K562 (cell line): ENCODE measurements around the gene RDH13. TPM values are rescaled to one million over a fixed set of nuclear protein-coding genes. Genes with fewer than 3 reads are reported as not detected.
A peak's percentile ranks its signal among the peaks of the same experiment; 100 is the strongest.
"Not testable (repeated sequence)": the region's sequence is repeated elsewhere in the genome, so short reads cannot be mapped to it uniquely, and the experiment has no call there.

Experiments
- ATAC-seq: fragments of 200-7000 bp; cut with Tn5 transposase; 3 replicates; pipeline ENCODE4 v1.9.1; 2020; ENCODE audit warnings: moderate library complexity
- BruUV-seq: library from RNA; stranded (reverse); fragments of 400-500 nt; replicated peaks from 2 replicates; lab custom pipeline; 2021; lab: Mats Ljungman, UMichigan
- CTCF ChIA-PET: fragments of 300-600 bp; formaldehyde crosslinking; extraction: SDS; loops from one replicate; lab custom pipeline; 2021; ENCODE audit warnings: low intra/inter-chr PET ratio; lab: Yijun Ruan, JAX
- POLR2A ChIA-PET: fragments of 300-600, 350-650 bp; sonication (Branson Sonifier 250); formaldehyde crosslinking; extraction: SDS; loops from one replicate; lab custom pipeline; 2021; ENCODE audit warnings: antibody characterized with exemption, inconsistent platforms; lab: Yijun Ruan, JAX
- DNase-seq, 4 experiments: peaks; one replicate each; pipeline versions ENCODE4 v3.0.0 to v3.0.0-alpha.2; 2011 to 2018; ENCODE audit warnings: low spot score in 3 of 4, mixed read lengths in 3 of 4; ENCODE audit errors: extremely low read depth in 1 of 4
- FAIRE-seq: peaks from 2 replicates; lab custom pipeline; 2011; peaks lifted over from hg19 to GRCh38; lab: Jason Lieb, UNC
- H2AFZ ChIP-seq: 2 replicates; pipeline ENCODE4 v1.6.0; 2011; ENCODE audit warnings: low read depth, low read length, control low read depth, inconsistent platforms
- H3K27ac ChIP-seq: fragments of 200-600 bp; 3 replicates; pipeline ENCODE4 v1.8.0; 2011; ENCODE audit warnings: low read depth, mild to moderate bottlenecking, control low read depth, inconsistent platforms, low read length, moderate library complexity, mixed read lengths; ENCODE audit errors: extremely low read depth
- H3K27me3 ChIP-seq, 2 experiments: fragments of 300-600 bp in 1 of 2; 2 replicates in 1 of 2; 3 replicates in 1 of 2; pipeline versions ENCODE4 v1.6.0 to v1.8.0; 2011; ENCODE audit warnings: inconsistent platforms in 2 of 2, low read length in 2 of 2, mild to moderate bottlenecking in 1 of 2, mixed read lengths in 1 of 2, moderate library complexity in 1 of 2; ENCODE audit not compliant: control insufficient read depth in 2 of 2, insufficient read depth in 2 of 2
- H3K36me3 ChIP-seq: fragments of 300-600 bp; 3 replicates; pipeline ENCODE4 v1.8.0; 2011; ENCODE audit warnings: mild to moderate bottlenecking, low read length, inconsistent platforms; ENCODE audit not compliant: control insufficient read depth, insufficient read depth
- H3K4me1 ChIP-seq, 2 experiments: fragments of 200-600 bp in 1 of 2; replicated peaks in 1 of 2; 2 replicates in 1 of 2; 3 replicates in 1 of 2; pipeline versions ENCODE4 v1.5.1 to v1.8.0; 2011; ENCODE audit warnings: inconsistent platforms in 2 of 2, low read length in 2 of 2, mild to moderate bottlenecking in 1 of 2, mixed read lengths in 1 of 2, moderate library complexity in 1 of 2; ENCODE audit not compliant: control insufficient read depth in 2 of 2, insufficient read depth in 2 of 2
- H3K4me2 ChIP-seq: 2 replicates; pipeline ENCODE4 v1.6.1; 2011; ENCODE audit warnings: low read length, control low read depth, inconsistent platforms, mixed read lengths; ENCODE audit not compliant: insufficient read depth
- H3K4me3 ChIP-seq: fragments of 200-600 bp; sonication (generic), shearing (Covaris generic); 2 replicates; pipeline ENCODE4 v1.5.1; 2016; ENCODE audit warnings: control low read depth, inconsistent platforms
- H3K79me2 ChIP-seq: fragments of 200-600 bp; 3 replicates; pipeline ENCODE4 v1.8.0; 2011; ENCODE audit warnings: low read length, inconsistent platforms; ENCODE audit not compliant: control insufficient read depth, insufficient read depth
- H3K9ac ChIP-seq, 2 experiments: 2 replicates each; pipeline versions ENCODE4 v1.6.0 to v1.6.1; 2011; ENCODE audit warnings: low read depth in 2 of 2, low read length in 2 of 2, control low read depth in 1 of 2, inconsistent platforms in 1 of 2, mild to moderate bottlenecking in 1 of 2, mixed read lengths in 1 of 2; ENCODE audit not compliant: insufficient read depth in 1 of 2
- H3K9me1 ChIP-seq: one replicate; pipeline ENCODE4 v1.6.0; 2011; ENCODE audit warnings: inconsistent platforms, mild to moderate bottlenecking, low read length, moderate library complexity; ENCODE audit not compliant: control insufficient read depth, insufficient read depth
- H3K9me3 ChIP-seq: replicated peaks from 2 replicates; pipeline ENCODE4 v1.5.1; 2011; ENCODE audit warnings: low read depth, low read length, inconsistent platforms; ENCODE audit not compliant: control insufficient read depth, insufficient read depth
- H4K20me1 ChIP-seq: replicated peaks from 2 replicates; pipeline ENCODE4 v1.6.1; 2011; ENCODE audit warnings: low read length, inconsistent platforms, mixed read lengths; ENCODE audit not compliant: control insufficient read depth, insufficient read depth
- C11orf30 ChIP-seq: fragments of 450-650 bp; IDR thresholded peaks from 2 replicates; pipeline ENCODE4 v1.6.1; 2016; ENCODE audit warnings: low read depth, mild to moderate bottlenecking
- DEAF1 ChIP-seq: fragments of 450-650 bp; formaldehyde crosslinking; IDR thresholded peaks from 2 replicates; pipeline ENCODE4 v1.4.0; 2020; ENCODE audit warnings: mild to moderate bottlenecking, moderate library complexity
- FOXK2 ChIP-seq, 2 experiments: fragments of 450-650 bp; IDR thresholded peaks in 1 of 2; conservative IDR thresholded peaks in 1 of 2; 2 replicates each; pipeline ENCODE4 v1.6.1; 2016; ENCODE audit warnings: low read depth in 2 of 2, mild to moderate bottlenecking in 1 of 2
- HDAC1 ChIP-seq, 2 experiments: fragments of 450-650 bp; IDR thresholded peaks; 2 replicates each; pipeline ENCODE4 v1.6.1; 2016 to 2017; ENCODE audit warnings: inconsistent platforms in 1 of 2, mild to moderate bottlenecking in 1 of 2, moderate library complexity in 1 of 2
- MNT ChIP-seq, 2 experiments: fragments of 450-650 bp; conservative IDR thresholded peaks; 2 replicates each; pipeline ENCODE4 v1.6.1; 2017; ENCODE audit warnings: mild to moderate bottlenecking in 2 of 2, moderate library complexity in 2 of 2
- POLR2H ChIP-seq: IDR thresholded peaks from 2 replicates; pipeline ENCODE4 v1.6.1; 2016; ENCODE audit warnings: missing genetic modification characterization, low read depth, mild to moderate bottlenecking, control low read depth, missing compliant biosample characterization, moderate library complexity
- SMARCA4 ChIP-seq: fragments of 450-650 bp; IDR thresholded peaks from 2 replicates; pipeline ENCODE4 v1.6.1; 2016
- WGBS: fragments of 100-300 bp; shearing (Covaris generic); methylation state at CpG from one replicate; pipeline ENCODE4 v1.1.6; 2016; ENCODE audit warnings: low coverage, mixed read lengths; ENCODE audit not compliant: insufficient coverage; ENCODE audit errors: missing lambda C conversion rate; 5-methylcytosine and 5-hydroxymethylcytosine counted together
- in situ Hi-C: fragments of 300-500 bp; cut with MboI; formaldehyde crosslinking; loops from 4 replicates; pipeline ENCODE4 v1.15.0; 2018; ENCODE audit warnings: inconsistent platforms, mixed read lengths
- intact Hi-C: fragments of 100-400 bp; cut with micrococcal nuclease; formaldehyde crosslinking; loops from 2 replicates; pipeline ENCODE4 v1.14.2; 2022
- polyA plus RNA-seq, 8 experiments: library from polyadenylated mRNA; depleted of rRNA in 4 of 8; stranded (reverse) in 5 of 8; unstranded in 3 of 8; fragments of >200 nt; fragmentation: Nextera tagmentation in 2 of 8; fragmentation: Illumina TruSeq in 1 of 8; extraction: Ambion mirVana in 2 of 8; extraction: Trizol in 1 of 8; gene quantifications; 2 replicates each; pipeline versions ENCODE4 v1.2.1 to v1.2.3, GENCODE V29; 2011 to 2014; ENCODE audit warnings: inconsistent platforms in 1 of 8, missing spikeins in 1 of 8
- total RNA-seq, 7 experiments: library from RNA; depleted of rRNA in 6 of 7; stranded (reverse); fragments of >200 nt in 6 of 7; fragmentation: Illumina TruSeq in 2 of 7; extraction: Trizol in 2 of 7; gene quantifications; 2 replicates each; pipeline versions ENCODE4 v1.2.1 to v1.2.3, GENCODE V29; 2011 to 2021; ENCODE audit warnings: low replicate concordance in 1 of 7

RDH13 gene
- total and polyA plus RNA-seq, 9 of the 15 experiments (the other 6 are each of a cell fraction or from before 2014, with no cell fraction given), result 7.5 to 70.3 (median 39.5) TPM

- peaks cover 42% of the 10 kb centered on the region for H3K79me2 ChIP-seq
- peak overlapping the region; percentile 61 for H3K4me3 ChIP-seq
- H3K9me1 ChIP-seq, BruUV-seq, H2AFZ ChIP-seq, H4K20me1 ChIP-seq, FAIRE-seq, CTCF ChIA-PET, H3K4me1 ChIP-seq, H3K27me3 ChIP-seq, H3K9me3 ChIP-seq, H3K36me3 ChIP-seq, DNase-seq, ATAC-seq, in situ Hi-C loops: not testable (repeated sequence)
- intact Hi-C loops, result loop anchor here (2.0 kb wide), 1 partner anchor 31 kb away; the partner anchor contains the start of gene GP6
- 7% methylated on average over 3 of the region's 3 CpGs for WGBS
- TF ChIP-seq MNT (conservative IDR thresholded peaks at IDR 0.05), result peak in 1 of 2 experiments; percentile 33; a peak in 1 of 4 replicates
- TF ChIP-seq FOXK2 (conservative IDR thresholded peaks at IDR 0.05 in 1 of 2, IDR thresholded peaks at IDR 0.05 in 1 of 2; ENCODE audit: low read depth in 2 of 2), result peak; percentile 59 to 65; a peak in 2 of 4 replicates
- 0 out of 4 replicates have a peak, but pooled peaks of 1 of the 2 experiments have one; percentile 18 for TF ChIP-seq HDAC1 (IDR thresholded peaks at IDR 0.05)
- TF ChIP-seq SMARCA4, result 0 out of 2 replicates have a peak, but pooled peaks have one; percentile 13
- TF ChIP-seq DEAF1 (CRISPR knock-in tag), result 0 out of 2 replicates have a peak, but pooled peaks have one; percentile 3
- TF ChIP-seq C11orf30, result peak; percentile 18; the same call in 1 of the 2 replicates
- 0 out of 2 replicates have a peak, but pooled peaks have one; percentile 35 for TF ChIP-seq POLR2H (tag)
- H3K4me2 ChIP-seq, result peak overlapping the region; percentile 91
- H3K9ac ChIP-seq, result peak overlapping the region in 1 of 2 experiments; percentile 81; a peak in 2 of 4 replicates
- H3K27ac ChIP-seq, result peak overlapping the region; percentile 53; the same call in 1 of the 3 replicates
- POLR2A ChIA-PET, result interaction anchor here (0.7 to 1.7 kb wide), 2 partner anchors 17 to 58 kb away, joined by 3 to 4 read pairs; no protein-coding TSS in a partner anchor
Measured at GRCh38 chr19:55007537-55007936, 55.4 kb downstream of the RDH13 start.
